ENCODE measurements around the gene NFKB1.

GRCh38 chr4:102469806-102470205, 31.4 kb upstream of the NFKB1 start:
- TF ChIP-seq EZH2 (IDR thresholded peaks at IDR 0.05; ENCODE audit: low read length, missing control alignments): no peak
- TF ChIP-seq CTCF (conservative IDR thresholded peaks at IDR 0.05 in 1 of 2, IDR thresholded peaks at IDR 0.05 in 1 of 2; ENCODE audit: low read depth in 1 of 2, low read length in 2 of 2): no peak
